Measurements from ENCODE around the gene DDT. TPM values are rescaled to one million over a fixed set of nuclear protein-coding genes. Genes with fewer than 3 reads are reported as not detected.
"Not testable (repeated sequence)": the region's sequence is repeated elsewhere in the genome, so short reads cannot be mapped to it uniquely, and the experiment has no call there.

DDT gene
- total RNA-seq, 4 donors from 2014 or later, result 93.2 to 142 (median 111) TPM

DNA sequence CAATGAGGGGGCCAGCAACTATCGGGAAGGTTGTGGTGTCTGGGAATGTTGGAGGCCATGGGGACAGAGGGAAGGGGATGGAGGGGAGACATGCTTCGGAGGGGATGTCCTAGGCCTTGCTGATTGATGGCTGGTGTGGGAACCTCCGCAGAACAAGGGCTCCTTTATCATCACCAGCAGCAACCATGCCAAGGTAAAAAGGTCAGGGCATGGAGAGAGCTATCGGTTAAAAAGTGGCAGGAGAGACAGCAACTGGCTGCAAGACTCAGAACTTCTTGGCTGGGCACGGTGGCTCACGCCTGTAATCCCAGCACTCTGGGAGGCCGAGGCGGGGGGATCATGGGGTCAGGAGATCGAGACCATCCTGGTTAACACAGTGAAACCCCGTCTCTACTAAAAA is 28.0 kb upstream of the DDT start:
- intact Hi-C loops (cut with DNase I), result no loop called here

DNA sequence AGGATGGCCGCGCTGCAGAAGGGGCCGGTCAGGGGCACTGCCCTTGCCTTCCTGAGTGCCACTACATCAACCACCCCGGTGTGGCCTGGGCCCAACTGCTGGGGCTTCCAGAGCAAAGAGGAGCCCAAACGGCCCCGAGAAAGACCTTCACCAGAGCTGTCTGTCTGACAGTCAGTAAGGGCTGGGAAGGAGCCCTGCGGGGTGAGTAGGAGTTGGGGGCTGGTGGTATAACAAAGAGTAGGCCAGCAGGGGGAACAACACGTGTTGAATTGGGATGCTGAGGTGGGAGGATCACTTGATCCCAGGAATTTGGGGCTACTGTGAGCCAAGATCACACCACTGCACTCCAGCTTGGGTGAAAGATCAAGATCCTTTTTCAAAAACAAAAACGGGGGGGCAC is 27.1 kb upstream of the DDT start:
- intact Hi-C loops (cut with DNase I), result no loop called here
- no peak overlapping the region for H3K27ac ChIP-seq
- H3K36me3 ChIP-seq, result no peaks in the 10 kb centered on the region
- H3K27me3 ChIP-seq, result no peaks in the 10 kb centered on the region
- H3K9me3 ChIP-seq, result no peaks in the 10 kb centered on the region
- DNase-seq, result no peak
- 78 to 88% methylated on average over 5 to 9 of the region's 9 CpGs for WGBS, 2 donors
- no peak for TF ChIP-seq POLR2A (IDR thresholded peaks at IDR 0.05)
- TF ChIP-seq, protein P1, sequence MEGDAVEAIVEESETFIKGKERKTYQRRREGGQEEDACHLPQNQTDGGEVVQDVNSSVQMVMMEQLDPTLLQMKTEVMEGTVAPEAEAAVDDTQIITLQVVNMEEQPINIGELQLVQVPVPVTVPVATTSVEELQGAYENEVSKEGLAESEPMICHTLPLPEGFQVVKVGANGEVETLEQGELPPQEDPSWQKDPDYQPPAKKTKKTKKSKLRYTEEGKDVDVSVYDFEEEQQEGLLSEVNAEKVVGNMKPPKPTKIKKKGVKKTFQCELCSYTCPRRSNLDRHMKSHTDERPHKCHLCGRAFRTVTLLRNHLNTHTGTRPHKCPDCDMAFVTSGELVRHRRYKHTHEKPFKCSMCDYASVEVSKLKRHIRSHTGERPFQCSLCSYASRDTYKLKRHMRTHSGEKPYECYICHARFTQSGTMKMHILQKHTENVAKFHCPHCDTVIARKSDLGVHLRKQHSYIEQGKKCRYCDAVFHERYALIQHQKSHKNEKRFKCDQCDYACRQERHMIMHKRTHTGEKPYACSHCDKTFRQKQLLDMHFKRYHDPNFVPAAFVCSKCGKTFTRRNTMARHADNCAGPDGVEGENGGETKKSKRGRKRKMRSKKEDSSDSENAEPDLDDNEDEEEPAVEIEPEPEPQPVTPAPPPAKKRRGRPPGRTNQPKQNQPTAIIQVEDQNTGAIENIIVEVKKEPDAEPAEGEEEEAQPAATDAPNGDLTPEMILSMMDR (IDR thresholded peaks at IDR 0.05), result no peak
- no peak overlapping the region for H3K4me3 ChIP-seq
- H3K4me1 ChIP-seq, result peaks cover 0 to 11% (median 0%) of the 10 kb centered on the region in 3 donors

More for the DNA sequence above, 28.0 kb upstream of the DDT start:
- TF ChIP-seq, protein P1 (IDR thresholded peaks at IDR 0.05), result no peak
- no peak for TF ChIP-seq POLR2A (IDR thresholded peaks at IDR 0.05)
- no peaks in the 10 kb centered on the region for H3K36me3 ChIP-seq
- H3K27ac ChIP-seq, result no peak overlapping the region
- H3K4me1 ChIP-seq, result peaks cover 0 to 11% (median 0%) of the 10 kb centered on the region in 3 donors
- H3K9me3 ChIP-seq, result no peaks in the 10 kb centered on the region
- 84 to 87% methylated on average over 9 to 10 of the region's 10 CpGs for WGBS, 2 donors
- H3K4me3 ChIP-seq, result no peak overlapping the region
- no peak for DNase-seq
- H3K27me3 ChIP-seq, result no peaks in the 10 kb centered on the region

DNA sequence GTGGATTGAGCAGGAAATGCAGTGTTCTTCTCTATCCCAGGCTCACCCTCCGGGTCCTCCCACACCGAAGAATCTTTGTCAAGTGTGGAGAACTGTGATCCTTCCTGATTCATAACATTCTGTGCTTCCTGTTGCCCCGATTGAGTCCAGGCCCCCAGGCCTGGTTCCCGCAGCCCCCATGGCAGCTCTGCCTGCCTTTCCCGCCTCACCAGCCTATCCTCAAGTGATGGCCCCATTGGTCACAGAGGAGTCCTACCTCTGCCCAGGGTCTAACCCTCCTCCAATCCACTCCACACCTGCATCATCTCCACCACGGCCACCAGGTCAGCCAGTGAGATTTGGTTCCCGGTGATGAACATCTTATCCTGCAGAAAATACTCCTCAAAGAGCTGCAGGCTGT is 25.5 kb upstream of the DDT start:
- H3K9me3 ChIP-seq; H3K27ac ChIP-seq; H3K36me3 ChIP-seq; intact Hi-C loops (cut with DNase I); DNase-seq; H3K4me3 ChIP-seq; H3K27me3 ChIP-seq: not testable (repeated sequence)
- H3K4me1 ChIP-seq, result peaks cover 0 to 11% (median 0%) of the 10 kb centered on the region in 3 donors
- WGBS, 2 donors, result 79 to 86% methylated on average over 7 of the region's 7 CpGs

DNA sequence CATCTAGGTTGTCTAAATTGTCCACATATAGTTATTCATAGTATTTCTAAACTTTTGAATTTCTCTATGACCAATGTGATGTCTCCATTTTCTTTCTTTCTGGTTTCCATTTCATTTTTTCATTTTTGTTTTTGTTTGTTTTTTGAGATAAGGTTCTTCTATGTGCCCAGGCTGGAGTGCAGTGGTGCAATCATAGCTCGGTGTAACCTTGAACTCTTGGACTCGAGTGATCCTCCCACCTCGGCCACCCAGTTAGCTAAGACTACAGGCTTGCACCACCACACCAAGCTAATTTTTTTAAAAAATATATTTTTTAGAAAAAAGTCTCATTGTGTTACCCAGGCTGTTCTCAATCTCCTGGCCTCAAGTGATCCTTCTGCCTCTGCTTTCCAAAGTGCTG is 22.9 kb upstream of the DDT start:
- H3K27me3 ChIP-seq, result no peaks in the 10 kb centered on the region
- WGBS, 2 donors, result 98 to 100% methylated on average over 3 of the region's 3 CpGs
- H3K9me3 ChIP-seq, result no peaks in the 10 kb centered on the region
- intact Hi-C loops (cut with DNase I), result no loop called here
- no peak overlapping the region for H3K4me3 ChIP-seq
- no peak for DNase-seq
- TF ChIP-seq POLR2A (IDR thresholded peaks at IDR 0.05), result no peak
- TF ChIP-seq, protein P1 (IDR thresholded peaks at IDR 0.05), result no peak
- H3K27ac ChIP-seq, result no peak overlapping the region
- peaks cover 0 to 4% (median 0%) of the 10 kb centered on the region in 3 donors for H3K4me1 ChIP-seq
- no peaks in the 10 kb centered on the region for H3K36me3 ChIP-seq

DNA sequence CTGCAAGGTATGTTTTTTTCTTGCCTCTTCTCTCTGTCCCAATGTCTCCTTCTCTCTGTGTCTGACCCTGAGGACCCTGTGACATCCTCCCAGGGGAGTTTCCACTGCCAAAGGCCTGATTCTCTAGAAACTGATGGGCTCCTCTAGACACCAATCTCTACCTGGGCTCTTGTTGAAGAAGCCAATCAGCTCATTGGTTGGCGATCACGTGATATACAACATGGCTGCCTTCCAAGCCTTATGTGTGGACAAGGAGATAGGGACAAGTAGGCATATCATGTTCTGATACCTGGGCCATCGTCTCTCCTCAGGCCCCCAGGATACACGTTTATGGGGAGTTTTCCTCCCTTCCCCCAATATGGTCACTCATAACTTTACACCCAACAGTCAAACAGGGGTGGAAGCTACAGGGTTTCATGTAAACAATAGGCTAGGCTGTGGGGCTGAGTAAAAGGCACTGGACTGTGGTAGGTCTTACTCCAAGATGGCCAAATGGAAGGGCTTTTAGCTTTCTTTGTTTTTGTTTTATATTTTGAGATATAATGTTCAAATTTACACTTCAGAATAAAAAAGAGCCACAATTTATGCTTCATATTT is 19.4 kb upstream of the DDT start:
- H3K4me3 ChIP-seq; intact Hi-C loops (cut with DNase I); H3K27me3 ChIP-seq; H3K4me1 ChIP-seq; DNase-seq; H3K9me3 ChIP-seq; H3K27ac ChIP-seq; H3K36me3 ChIP-seq: not testable (repeated sequence)
- WGBS, 2 donors, result 71 to 72% methylated on average over 4 of the region's 4 CpGs

DNA sequence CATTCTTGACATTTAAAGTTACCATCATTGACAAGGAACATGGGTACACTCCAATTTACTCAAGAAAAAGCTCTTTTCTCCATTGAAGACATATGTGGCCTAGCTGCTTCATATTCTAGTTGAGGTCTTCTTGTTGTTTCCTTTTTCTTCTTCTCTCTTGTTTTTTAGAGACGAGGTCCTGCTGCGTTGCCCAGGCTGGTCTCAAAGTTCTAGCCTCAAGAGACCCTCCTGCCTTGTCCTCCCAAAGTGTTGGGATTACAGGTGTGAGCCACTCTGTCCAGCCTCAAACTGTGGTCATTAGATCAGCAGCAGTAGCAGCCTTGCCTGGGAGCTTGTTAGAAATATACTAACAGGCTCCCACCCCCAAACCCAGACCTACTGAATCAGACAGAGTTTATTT is 18.8 kb upstream of the DDT start:
- H3K36me3 ChIP-seq; DNase-seq; H3K4me1 ChIP-seq; intact Hi-C loops (cut with DNase I); H3K27me3 ChIP-seq; H3K9me3 ChIP-seq; H3K27ac ChIP-seq; H3K4me3 ChIP-seq: not testable (repeated sequence)
- whole genome bisulfite sequencing, 2 donors, result 44 to 60% methylated on average over 2 of the region's 2 CpGs

DNA sequence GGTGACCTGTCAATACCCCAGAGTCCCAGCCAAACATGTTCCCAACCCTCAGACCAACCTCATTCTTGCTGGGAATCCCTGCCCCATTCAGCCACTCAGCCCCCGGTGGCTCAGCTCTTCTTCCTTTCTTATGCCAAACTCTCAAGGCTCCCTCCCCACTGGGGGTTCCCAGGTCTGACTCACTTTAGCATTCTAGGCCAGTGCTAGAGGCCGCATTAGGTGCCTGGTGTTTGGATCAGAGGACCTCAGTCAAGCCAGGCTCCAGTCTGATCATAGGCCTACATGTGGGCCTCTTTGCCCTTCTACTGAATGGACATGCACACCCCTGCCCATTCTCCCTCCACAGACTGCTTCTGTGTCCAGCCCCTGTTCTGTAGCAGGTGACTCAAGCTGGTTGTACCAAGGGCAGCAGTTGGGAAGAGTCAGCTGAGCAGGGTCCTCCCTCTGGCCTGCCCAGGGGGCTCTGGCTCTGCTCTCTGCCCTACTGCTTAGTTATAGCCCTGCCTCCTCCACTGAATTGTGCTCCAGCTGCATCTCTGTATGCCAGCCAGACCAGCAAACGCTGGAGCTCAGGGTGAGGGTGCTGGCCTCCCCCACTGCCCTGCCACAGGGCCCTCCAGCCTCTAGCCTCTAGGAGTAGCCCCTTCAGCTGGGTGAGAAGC is 15.5 kb upstream of the DDT start:
- H3K27me3 ChIP-seq; DNase-seq; H3K36me3 ChIP-seq; H3K4me1 ChIP-seq; intact Hi-C loops (cut with DNase I); H3K9me3 ChIP-seq; H3K4me3 ChIP-seq; H3K27ac ChIP-seq: not testable (repeated sequence)
- WGBS, 2 donors, result 20% methylated on average over 1 of the region's 3 CpGs; no CpG with 5 or more reads in 1 of the 2 donors

DNA sequence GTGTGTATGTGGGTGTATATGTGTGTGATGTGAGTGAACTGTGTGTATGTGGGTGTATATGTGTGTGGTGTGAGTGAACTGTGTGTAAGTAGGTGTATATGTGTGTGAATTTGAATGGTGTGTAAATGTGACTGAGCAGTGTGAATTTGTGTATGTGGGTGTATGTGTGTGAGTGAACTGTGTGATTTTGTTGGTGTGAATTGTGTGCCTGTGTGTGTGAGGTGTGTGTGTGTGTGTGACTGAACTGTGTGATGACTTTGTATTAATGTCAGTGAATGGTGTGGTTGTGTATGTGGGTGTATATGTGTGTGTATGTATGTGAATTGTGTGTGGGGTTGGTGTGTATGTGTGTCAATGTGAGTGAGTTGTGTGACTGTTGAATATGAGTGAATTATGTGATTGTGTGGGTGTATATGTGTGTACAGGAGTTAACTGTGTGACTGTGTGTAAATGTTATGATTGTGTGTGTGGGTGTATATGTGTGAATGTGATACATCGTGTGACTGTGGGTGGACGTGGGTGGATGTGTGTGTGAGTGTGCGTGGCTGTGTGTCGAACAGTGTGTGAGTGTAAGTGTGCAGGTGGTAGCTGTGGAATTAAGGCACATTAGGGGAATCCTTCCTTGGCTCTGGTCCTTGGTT is 12.4 kb upstream of the DDT start:
- no CpG with 5 or more reads among the region's 4 CpGs for WGBS, 2 donors
- H3K4me3 ChIP-seq; intact Hi-C loops (cut with DNase I); H3K9me3 ChIP-seq; H3K27ac ChIP-seq; H3K27me3 ChIP-seq; DNase-seq; H3K36me3 ChIP-seq; H3K4me1 ChIP-seq: not testable (repeated sequence)

DNA sequence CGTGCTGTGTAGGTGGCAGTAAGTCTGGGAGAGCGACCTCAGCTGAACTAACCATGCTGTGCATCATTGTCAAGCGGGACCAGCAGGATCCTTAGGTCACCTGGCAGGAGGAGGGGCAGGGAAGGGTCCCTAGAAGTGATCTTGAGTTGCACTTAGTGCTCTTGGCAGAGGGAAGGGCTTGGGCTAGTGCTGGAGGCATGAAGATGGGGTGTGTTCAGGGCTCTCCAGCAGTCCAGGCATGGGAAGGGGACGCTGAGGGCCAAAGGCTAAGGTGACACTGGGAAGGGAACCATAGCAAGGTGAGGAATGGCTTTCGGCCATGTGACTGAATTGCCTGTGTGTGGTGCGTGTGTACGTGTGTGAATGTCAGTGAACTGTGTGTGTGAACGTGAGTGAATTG is 11.8 kb upstream of the DDT start:
- H3K27me3 ChIP-seq; DNase-seq; intact Hi-C loops (cut with DNase I); H3K4me1 ChIP-seq; H3K27ac ChIP-seq; H3K9me3 ChIP-seq; H3K4me3 ChIP-seq; H3K36me3 ChIP-seq: not testable (repeated sequence)
- WGBS, 2 donors, result no CpG with 5 or more reads among the region's 8 CpGs
